22Rv1 (cell line): ENCODE data around the gene B4GALT2.
A peak's percentile ranks its signal among the peaks of the same experiment; 100 is the strongest.

Experiments
- ZFX ChIP-seq: fragments of 450-650 bp; IDR thresholded peaks from 2 replicates; pipeline ENCODE4 v1.6.1; 2017; ENCODE audit warnings: antibody characterized with exemption, borderline replicate concordance
- TF ChIP-seq, protein P1 (sequence below): fragments of 450-650 bp; IDR thresholded peaks from 2 replicates; pipeline ENCODE4 v1.5.1; 2017; ENCODE audit warnings: mild to moderate bottlenecking

DNA sequence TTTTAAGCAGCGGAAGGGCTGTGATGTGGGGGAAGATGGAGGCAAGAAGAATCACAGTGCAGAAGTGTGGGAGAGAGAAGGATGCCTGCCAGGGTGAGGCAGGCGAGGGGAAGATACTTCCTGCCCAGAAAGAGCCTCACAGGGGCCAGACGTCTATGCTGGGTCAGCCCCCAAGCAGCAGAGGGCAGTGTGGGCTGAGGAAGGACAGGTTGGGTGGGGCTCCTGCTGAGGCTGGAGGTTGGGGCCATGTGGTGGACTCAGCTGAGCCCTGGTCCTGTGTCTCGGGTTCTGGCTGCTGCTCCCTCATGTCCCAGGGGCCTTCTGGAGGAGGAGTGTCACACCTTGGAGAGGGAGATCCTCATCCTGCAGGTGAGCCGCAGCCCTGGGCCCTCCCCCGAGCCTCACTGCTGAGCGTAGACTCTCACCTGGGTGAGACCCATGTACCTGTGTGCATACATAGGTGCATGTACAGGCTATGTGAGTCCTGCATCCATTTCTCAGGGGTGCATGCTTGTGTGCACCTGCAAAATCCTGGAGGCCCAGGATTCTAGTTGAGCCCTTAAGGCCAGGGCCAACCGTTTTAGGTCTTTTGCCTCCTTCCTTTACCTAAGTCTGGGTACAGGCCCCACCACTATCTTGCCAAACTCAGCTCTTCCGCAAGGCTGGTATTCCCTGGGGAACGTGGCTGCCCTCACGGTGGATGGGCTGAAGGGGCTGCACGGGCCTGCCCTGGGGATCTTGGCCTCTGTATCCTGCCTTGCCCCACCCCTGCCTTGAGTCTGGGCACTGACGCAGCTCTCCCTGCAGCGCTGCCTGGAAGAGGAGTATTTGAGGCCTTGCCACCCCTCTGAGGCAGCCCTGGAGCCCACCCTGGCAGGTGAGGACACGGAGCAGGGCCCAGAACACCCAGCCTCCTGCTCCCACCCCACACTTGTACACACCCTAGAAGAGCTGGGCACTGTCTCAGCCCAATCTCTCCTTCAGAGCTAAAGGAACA, 16.1 kb downstream of the B4GALT2 start:
- TF ChIP-seq, protein P1, sequence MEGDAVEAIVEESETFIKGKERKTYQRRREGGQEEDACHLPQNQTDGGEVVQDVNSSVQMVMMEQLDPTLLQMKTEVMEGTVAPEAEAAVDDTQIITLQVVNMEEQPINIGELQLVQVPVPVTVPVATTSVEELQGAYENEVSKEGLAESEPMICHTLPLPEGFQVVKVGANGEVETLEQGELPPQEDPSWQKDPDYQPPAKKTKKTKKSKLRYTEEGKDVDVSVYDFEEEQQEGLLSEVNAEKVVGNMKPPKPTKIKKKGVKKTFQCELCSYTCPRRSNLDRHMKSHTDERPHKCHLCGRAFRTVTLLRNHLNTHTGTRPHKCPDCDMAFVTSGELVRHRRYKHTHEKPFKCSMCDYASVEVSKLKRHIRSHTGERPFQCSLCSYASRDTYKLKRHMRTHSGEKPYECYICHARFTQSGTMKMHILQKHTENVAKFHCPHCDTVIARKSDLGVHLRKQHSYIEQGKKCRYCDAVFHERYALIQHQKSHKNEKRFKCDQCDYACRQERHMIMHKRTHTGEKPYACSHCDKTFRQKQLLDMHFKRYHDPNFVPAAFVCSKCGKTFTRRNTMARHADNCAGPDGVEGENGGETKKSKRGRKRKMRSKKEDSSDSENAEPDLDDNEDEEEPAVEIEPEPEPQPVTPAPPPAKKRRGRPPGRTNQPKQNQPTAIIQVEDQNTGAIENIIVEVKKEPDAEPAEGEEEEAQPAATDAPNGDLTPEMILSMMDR = peak; percentile 43
- TF ChIP-seq ZFX = no peak
